Hepatocyte (in vitro differentiated cells): ENCODE data around the gene CENPP. TPM values are rescaled to one million over a fixed set of nuclear protein-coding genes. Genes with fewer than 3 reads are reported as not detected.

Experiments
- DNase-seq: peaks from one replicate; pipeline ENCODE4 v3.0.0-alpha.2; 2016; ENCODE audit warnings: low spot score
- H2AFZ ChIP-seq: fragments of 200-600 bp; sonication (generic); 2 replicates; pipeline ENCODE4 v1.6.0; 2016; ENCODE audit warnings: antibody characterized with exemption, mild to moderate bottlenecking
- H3K27ac ChIP-seq: fragments of 200-600 bp; sonication (generic); 2 replicates; pipeline ENCODE4 v1.5.1; 2016; ENCODE audit warnings: mild to moderate bottlenecking
- H3K27me3 ChIP-seq: fragments of 200-600 bp; sonication (generic); 2 replicates; pipeline ENCODE4 v1.6.1; 2016
- H3K36me3 ChIP-seq: fragments of 200-600 bp; sonication (generic); replicated peaks from 2 replicates; pipeline ENCODE4 v1.5.1; 2016; ENCODE audit warnings: low read depth; ENCODE audit not compliant: insufficient read depth
- H3K4me1 ChIP-seq: fragments of 200-600 bp; sonication (generic); 2 replicates; pipeline ENCODE4 v1.5.1; 2016; ENCODE audit warnings: mild to moderate bottlenecking, moderate library complexity; ENCODE audit not compliant: insufficient read depth
- H3K4me2 ChIP-seq: fragments of 200-600 bp; sonication (generic); 2 replicates; pipeline ENCODE4 v1.6.0; 2016
- H3K4me3 ChIP-seq: fragments of 200-600 bp; sonication (generic); 2 replicates; pipeline ENCODE4 v1.5.1; 2016; ENCODE audit warnings: mild to moderate bottlenecking
- H3K79me2 ChIP-seq: fragments of 200-600 bp; sonication (generic); 2 replicates; pipeline ENCODE4 v1.6.0; 2017; ENCODE audit warnings: mild to moderate bottlenecking
- H3K9me2 ChIP-seq: fragments of 200-600 bp; sonication (generic); replicated peaks from 2 replicates; pipeline ENCODE4 v1.6.0; 2017; ENCODE audit warnings: mild to moderate bottlenecking; ENCODE audit not compliant: insufficient read depth
- H3K9me3 ChIP-seq: fragments of 200-600 bp; sonication (generic); 2 replicates; pipeline ENCODE4 v1.5.1; 2016; ENCODE audit warnings: low read depth, mild to moderate bottlenecking
- H4K20me1 ChIP-seq: fragments of 200-600 bp; sonication (generic); 2 replicates; pipeline ENCODE4 v1.6.0; 2016; ENCODE audit warnings: mild to moderate bottlenecking; ENCODE audit not compliant: insufficient read depth, poor library complexity, severe bottlenecking
- EZH2 ChIP-seq: fragments of 200-600 bp; sonication (generic); IDR thresholded peaks from 2 replicates; pipeline ENCODE4 v1.6.1; 2016; ENCODE audit warnings: antibody characterized with exemption, mild to moderate bottlenecking, borderline replicate concordance
- EZH2phosphoT487 ChIP-seq: fragments of 200-600 bp; sonication (generic); IDR thresholded peaks from one replicate; pipeline ENCODE4 v1.6.1; 2018; ENCODE audit warnings: antibody characterized with exemption, mild to moderate bottlenecking, low read depth, moderate library complexity; ENCODE audit not compliant: unreplicated experiment, severe bottlenecking
- WGBS: methylation state at CpG from one replicate; pipeline ENCODE4 v1.1.6; 2016; ENCODE audit warnings: low lambda C conversion rate; ENCODE audit errors: missing lambda C conversion rate; 5-methylcytosine and 5-hydroxymethylcytosine counted together
- polyA plus RNA-seq: library from polyadenylated mRNA; unstranded; fragments of >200 nt; fragmentation: Nextera tagmentation; extraction: Ambion mirVana; gene quantifications from 2 replicates; pipeline ENCODE4 v1.2.1, GENCODE V29; 2016
- total RNA-seq: library from RNA; depleted of rRNA; stranded (reverse); fragments of >200 nt; gene quantifications from 2 replicates; pipeline ENCODE4 v1.2.3, GENCODE V29; 2014
- TF ChIP-seq, protein P1 (sequence below): fragments of 200-600 bp; sonication (generic); IDR thresholded peaks from 2 replicates; pipeline ENCODE4 v1.5.1; 2016; ENCODE audit warnings: antibody characterized with exemption, mild to moderate bottlenecking; ENCODE audit not compliant: poor library complexity

Gene CENPP
- total and polyA plus RNA-seq, 2 experiments from 2014 or later, result 5.1 to 5.9 TPM

DNA sequence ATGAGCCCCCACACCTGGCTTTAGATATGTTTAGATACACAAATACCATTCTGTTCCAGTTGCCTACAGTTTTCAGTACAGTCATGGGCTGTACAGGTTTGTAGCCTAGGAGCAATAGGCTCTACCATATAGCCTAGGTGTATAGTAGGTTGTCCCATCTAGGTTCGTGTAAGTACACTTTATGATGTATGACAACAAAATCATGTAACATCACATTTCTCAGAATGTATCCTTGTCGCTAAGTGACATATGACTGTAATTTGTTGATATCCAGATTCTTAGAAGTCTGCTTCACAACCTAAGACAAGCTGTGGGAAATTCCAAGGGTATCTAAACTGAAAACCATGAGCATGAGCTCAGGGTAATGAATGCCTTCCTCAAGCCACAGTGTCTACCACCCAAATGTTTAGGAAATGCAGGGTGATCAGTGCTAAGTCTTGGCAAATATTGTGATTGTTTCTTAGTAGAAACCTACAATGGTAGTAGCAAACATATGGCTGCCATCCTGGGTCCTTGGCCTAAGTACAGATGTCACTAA is 201.6 kb downstream of the CENPP start:
- 89% methylated on average over 2 of the region's 2 CpGs for WGBS
- H3K9me2 ChIP-seq, result no peaks in the 10 kb centered on the region
- no peak overlapping the region for H3K27ac ChIP-seq
- H4K20me1 ChIP-seq, result no peaks in the 10 kb centered on the region
- H3K36me3 ChIP-seq, result no peaks in the 10 kb centered on the region
- DNase-seq, result no peak
- no peak overlapping the region for H3K4me3 ChIP-seq
- H3K79me2 ChIP-seq, result no peaks in the 10 kb centered on the region
- no peak overlapping the region for H2AFZ ChIP-seq
- peaks cover 3% of the 10 kb centered on the region for H3K4me1 ChIP-seq
- no peaks in the 10 kb centered on the region for H3K9me3 ChIP-seq
- H3K4me2 ChIP-seq, result no peak overlapping the region
- TF ChIP-seq, protein P1, sequence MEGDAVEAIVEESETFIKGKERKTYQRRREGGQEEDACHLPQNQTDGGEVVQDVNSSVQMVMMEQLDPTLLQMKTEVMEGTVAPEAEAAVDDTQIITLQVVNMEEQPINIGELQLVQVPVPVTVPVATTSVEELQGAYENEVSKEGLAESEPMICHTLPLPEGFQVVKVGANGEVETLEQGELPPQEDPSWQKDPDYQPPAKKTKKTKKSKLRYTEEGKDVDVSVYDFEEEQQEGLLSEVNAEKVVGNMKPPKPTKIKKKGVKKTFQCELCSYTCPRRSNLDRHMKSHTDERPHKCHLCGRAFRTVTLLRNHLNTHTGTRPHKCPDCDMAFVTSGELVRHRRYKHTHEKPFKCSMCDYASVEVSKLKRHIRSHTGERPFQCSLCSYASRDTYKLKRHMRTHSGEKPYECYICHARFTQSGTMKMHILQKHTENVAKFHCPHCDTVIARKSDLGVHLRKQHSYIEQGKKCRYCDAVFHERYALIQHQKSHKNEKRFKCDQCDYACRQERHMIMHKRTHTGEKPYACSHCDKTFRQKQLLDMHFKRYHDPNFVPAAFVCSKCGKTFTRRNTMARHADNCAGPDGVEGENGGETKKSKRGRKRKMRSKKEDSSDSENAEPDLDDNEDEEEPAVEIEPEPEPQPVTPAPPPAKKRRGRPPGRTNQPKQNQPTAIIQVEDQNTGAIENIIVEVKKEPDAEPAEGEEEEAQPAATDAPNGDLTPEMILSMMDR, result no peak
- TF ChIP-seq EZH2phosphoT487, result no peak
- no peaks in the 10 kb centered on the region for H3K27me3 ChIP-seq

DNA sequence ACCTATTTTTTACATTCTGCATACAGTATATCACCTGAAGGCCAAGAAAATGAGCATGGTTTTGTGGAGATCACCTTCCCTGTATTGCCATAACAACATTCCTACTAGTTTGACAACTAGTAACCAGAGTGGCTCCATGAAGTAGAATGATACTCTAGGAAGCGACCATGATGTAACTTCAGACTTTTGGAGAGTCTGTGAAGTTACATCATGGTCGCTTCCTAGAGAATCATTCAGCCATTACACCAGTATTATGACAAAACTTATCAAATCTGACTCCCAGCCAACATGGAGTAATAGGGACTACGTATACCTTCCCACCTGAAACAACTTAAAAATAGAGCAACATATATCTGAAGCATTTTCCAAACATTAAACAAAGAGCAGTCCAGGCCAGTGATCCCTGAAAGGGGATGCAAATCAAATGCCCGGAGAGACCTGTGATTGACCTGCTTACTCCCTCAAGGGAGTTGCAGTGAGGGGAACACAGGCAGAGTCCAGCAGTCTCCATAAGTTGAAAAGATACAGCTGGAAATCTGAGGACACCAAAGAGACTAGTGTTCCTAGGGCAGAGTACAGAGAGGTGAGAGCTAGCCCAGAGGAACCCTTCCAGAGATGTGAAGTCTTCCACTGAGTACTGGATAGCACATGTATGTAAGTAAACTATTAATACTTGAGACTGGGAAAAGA is 202.2 kb downstream of the CENPP start:
- no peaks in the 10 kb centered on the region for H3K9me2 ChIP-seq

DNA sequence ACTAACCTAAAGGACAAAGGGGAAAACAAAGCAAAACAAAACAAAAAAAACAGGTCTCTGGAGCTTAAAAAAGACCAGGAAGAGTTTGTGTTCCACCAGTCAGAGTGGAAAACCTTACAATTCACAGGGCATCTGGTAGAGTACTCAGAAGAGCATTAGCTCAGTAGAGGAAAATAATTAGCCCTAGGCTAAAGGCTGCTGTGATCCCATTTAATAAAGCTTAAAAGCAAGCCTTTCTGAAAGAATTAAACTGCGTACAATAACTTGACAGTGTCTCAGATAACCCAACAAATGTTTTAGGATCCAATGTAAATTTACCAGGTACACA is 202.7 kb downstream of the CENPP start:
- H3K4me3 ChIP-seq, result no peak overlapping the region
- no peaks in the 10 kb centered on the region for H4K20me1 ChIP-seq
- no peaks in the 10 kb centered on the region for H3K27me3 ChIP-seq
- H3K27ac ChIP-seq, result no peak overlapping the region
- no peaks in the 10 kb centered on the region for H3K9me2 ChIP-seq
- H3K4me1 ChIP-seq, result peaks cover under 1% of the 10 kb centered on the region
- H2AFZ ChIP-seq, result no peak overlapping the region
- H3K9me3 ChIP-seq, result no peaks in the 10 kb centered on the region
- no peaks in the 10 kb centered on the region for H3K79me2 ChIP-seq
- H3K36me3 ChIP-seq, result no peaks in the 10 kb centered on the region
- DNase-seq, result no peak
- WGBS, result 70% methylated on average over 1 of the region's 1 CpG
- no peak overlapping the region for H3K4me2 ChIP-seq
- TF ChIP-seq, protein P1, result no peak

More for the DNA sequence above, 202.2 kb downstream of the CENPP start:
- 92% methylated on average over 4 of the region's 4 CpGs for WGBS
- no peak overlapping the region for H2AFZ ChIP-seq
- no peak for DNase-seq
- no peak overlapping the region for H3K27ac ChIP-seq
- H3K9me3 ChIP-seq, result no peaks in the 10 kb centered on the region
- peaks cover 3% of the 10 kb centered on the region for H3K4me1 ChIP-seq
- no peaks in the 10 kb centered on the region for H4K20me1 ChIP-seq
- no peak for TF ChIP-seq EZH2
- TF ChIP-seq EZH2phosphoT487, result no peak
- TF ChIP-seq, protein P1, result no peak
- no peaks in the 10 kb centered on the region for H3K36me3 ChIP-seq
- H3K79me2 ChIP-seq, result no peaks in the 10 kb centered on the region
- H3K27me3 ChIP-seq, result no peaks in the 10 kb centered on the region
- no peak overlapping the region for H3K4me2 ChIP-seq
- H3K4me3 ChIP-seq, result no peak overlapping the region
